Activated CD4-positive, alpha-beta T cell treated with anti-CD3 and anti-CD28 coated beads, Interleukin-2, Interleukin-6, amounts not matched to agents 100 ng/mL and 50 ng/mL, durations not matched to agents 16 hours and 8 hours (primary cell): Measurements from ENCODE around the gene C9orf78.

Experiments
- DNase-seq: peaks from one replicate; pipeline ENCODE4 v3.0.0-alpha.2; 2020

C9orf78 gene

GRCh38 chr9:129839324-129840023 is 4.4 kb upstream of the C9orf78 start:
- no peak for DNase-seq

- DNase-seq, result peak; percentile 56
These were observed 3.7 kb upstream of the C9orf78 start for GRCh38 chr9:129838707-129839259.

- peak; percentile 64 for DNase-seq
These were observed 1.4 kb upstream of the C9orf78 start for GRCh38 chr9:129836311-129837007.

- no peak for DNase-seq
These were observed 767 bp upstream of the C9orf78 start for GRCh38 chr9:129835860-129836223.

GRCh38 chr9:129834489-129835127 is 467 bp downstream of the C9orf78 start:
- DNase-seq, result peak; percentile 57

- DNase-seq, result no peak
These were observed 2.1 kb downstream of the C9orf78 start for GRCh38 chr9:129832982-129833381.

- DNase-seq, result no peak
These were observed 6.1 kb downstream of the C9orf78 start for GRCh38 chr9:129828969-129829368.

GRCh38 chr9:129828051-129828450 is 7.0 kb downstream of the C9orf78 start:
- DNase-seq, result no peak

GRCh38 chr9:129826759-129827158 is 8.3 kb downstream of the C9orf78 start:
- DNase-seq, result no peak

GRCh38 chr9:129826344-129826743 is 8.7 kb downstream of the C9orf78 start:
- DNase-seq, result no peak

- peak; percentile 96 for DNase-seq
These were observed 11.0 kb downstream of the C9orf78 start, which contains the start of gene TOR1A for GRCh38 chr9:129823935-129824601. Gene TOR1A (minus strand): TSS chr9:129824136. CDS start chr9:129824085, 51 bp downstream.

GRCh38 chr9:129823542-129823934 is 11.5 kb downstream of the C9orf78 start:
- no peak for DNase-seq

GRCh38 chr9:129822898-129823541 is 12.1 kb downstream of the C9orf78 start:
- peak; percentile 52 for DNase-seq

- no peak for DNase-seq
These were observed 18.3 kb downstream of the C9orf78 start for GRCh38 chr9:129816501-129817435.

GRCh38 chr9:129815278-129815677 is 19.8 kb downstream of the C9orf78 start:
- DNase-seq, result no peak

GRCh38 chr9:129814432-129815223 is 20.4 kb downstream of the C9orf78 start:
- DNase-seq, result no peak

- no peak for DNase-seq
These were observed 21.4 kb downstream of the C9orf78 start for GRCh38 chr9:129813661-129814060.

- DNase-seq, result no peak
These were observed 22.7 kb downstream of the C9orf78 start for GRCh38 chr9:129812385-129812784.

- peak; percentile 15 for DNase-seq
These were observed 23.1 kb downstream of the C9orf78 start for GRCh38 chr9:129811967-129812363.

GRCh38 chr9:129810788-129811187 is 24.3 kb downstream of the C9orf78 start:
- DNase-seq, result no peak

- DNase-seq, result no peak
These were observed 25.0 kb downstream of the C9orf78 start for GRCh38 chr9:129810116-129810515.
